Endothelial cell of umbilical vein (primary cell): ENCODE results near the gene JAZF1. TPM values are rescaled to one million over a fixed set of nuclear protein-coding genes. Genes with fewer than 3 reads are reported as not detected.

Experiments
- BruUV-seq: library from RNA; stranded (reverse); fragments of 400-500 nt; replicated peaks from 2 replicates; lab custom pipeline; 2021; lab: Mats Ljungman, UMichigan
- CTCF ChIA-PET: fragments of 300-600, 350-600 bp; sonication (Branson Sonifier 250); formaldehyde crosslinking; loops from one replicate; lab custom pipeline; 2021; ENCODE audit warnings: antibody characterized with exemption, inconsistent platforms; lab: Charles Lee
- POLR2A ChIA-PET: fragments of 300-600, 350-600 bp; sonication (Branson Sonifier 250); formaldehyde crosslinking; loops from one replicate; lab custom pipeline; 2021; ENCODE audit warnings: antibody characterized with exemption, inconsistent platforms; lab: Charles Lee
- DNase-seq: peaks from one replicate; pipeline ENCODE4 v3.0.0-alpha.2; 2011; ENCODE audit warnings: low read depth, low spot score
- FAIRE-seq: peaks from 2 replicates; lab custom pipeline; 2011; peaks lifted over from hg19 to GRCh38; lab: Jason Lieb, UNC
- H2AFZ ChIP-seq: 2 replicates; pipeline ENCODE4 v1.6.0; 2012; ENCODE audit warnings: low read depth, low read length, control low read depth, inconsistent platforms
- H3K27ac ChIP-seq: 2 replicates; pipeline ENCODE4 v1.5.1; 2011; ENCODE audit warnings: low read depth, mild to moderate bottlenecking, control low read depth, low read length, moderate library complexity; ENCODE audit not compliant: insufficient read depth
- H3K27me3 ChIP-seq, 2 experiments: 2 replicates each; pipeline versions ENCODE4 v1.6.0 to v1.6.1; 2011; ENCODE audit warnings: low read length in 2 of 2, mixed read lengths in 1 of 2; ENCODE audit not compliant: control insufficient read depth in 2 of 2, insufficient read depth in 2 of 2
- H3K36me3 ChIP-seq, 2 experiments: 2 replicates in 1 of 2; 3 replicates in 1 of 2; pipeline ENCODE4 v1.5.1; 2011; ENCODE audit warnings: low read length in 2 of 2, mild to moderate bottlenecking in 1 of 2, moderate library complexity in 1 of 2; ENCODE audit not compliant: control insufficient read depth in 2 of 2, insufficient read depth in 2 of 2; ENCODE audit errors: extremely low read depth in 1 of 2
- H3K4me1 ChIP-seq: 3 replicates; pipeline ENCODE4 v1.5.1; 2011; ENCODE audit warnings: mild to moderate bottlenecking, low read length; ENCODE audit not compliant: control insufficient read depth, insufficient read depth; ENCODE audit errors: extremely low read depth
- H3K4me2 ChIP-seq: 2 replicates; pipeline ENCODE4 v1.6.1; 2011; ENCODE audit warnings: low read length, control low read depth, mixed read lengths; ENCODE audit not compliant: insufficient read depth
- H3K4me3 ChIP-seq, 3 experiments: fragments of 200-600 bp in 1 of 3; sonication (generic), shearing (Covaris generic) in 1 of 3; replicated peaks in 1 of 3; 2 replicates each; pipeline ENCODE4 v1.5.1; 2011 to 2016; ENCODE audit warnings: control low read depth in 3 of 3, low read length in 3 of 3, mild to moderate bottlenecking in 2 of 3, inconsistent platforms in 1 of 3, low read depth in 1 of 3, moderate library complexity in 1 of 3; ENCODE audit not compliant: insufficient read depth in 1 of 3
- H3K79me2 ChIP-seq: 2 replicates; pipeline ENCODE4 v1.6.0; 2012; ENCODE audit warnings: low read length, inconsistent platforms; ENCODE audit not compliant: control insufficient read depth, insufficient read depth
- H3K9ac ChIP-seq: replicated peaks from 2 replicates; pipeline ENCODE3; 2011; ENCODE audit warnings: low read length, control low read depth; ENCODE audit not compliant: insufficient read depth; ENCODE audit errors: extremely low read depth
- H3K9me1 ChIP-seq: replicated peaks from 3 replicates; pipeline ENCODE4 v1.6.0; 2011; ENCODE audit warnings: mild to moderate bottlenecking, low read length; ENCODE audit not compliant: control insufficient read depth, insufficient read depth; ENCODE audit errors: extremely low read depth
- H3K9me3 ChIP-seq: replicated peaks from 2 replicates; pipeline ENCODE4 v1.5.1; 2012; ENCODE audit warnings: low read length, inconsistent platforms; ENCODE audit not compliant: control insufficient read depth, insufficient read depth
- H4K20me1 ChIP-seq: replicated peaks from 2 replicates; pipeline ENCODE3; 2011; ENCODE audit warnings: mild to moderate bottlenecking, low read length; ENCODE audit not compliant: control insufficient read depth, insufficient read depth; ENCODE audit errors: extremely low read depth
- EZH2 ChIP-seq: IDR thresholded peaks from 2 replicates; pipeline ENCODE4 v1.6.1; 2012; ENCODE audit warnings: borderline replicate concordance, low read depth, mild to moderate bottlenecking, moderate library complexity, low read length, inconsistent platforms; ENCODE audit not compliant: severe bottlenecking
- FOS ChIP-seq: IDR thresholded peaks from 2 replicates; pipeline ENCODE4 v1.6.1; 2011; ENCODE audit warnings: mild to moderate bottlenecking, low read length, moderate library complexity, borderline replicate concordance; ENCODE audit not compliant: insufficient read depth
- JUN ChIP-seq: IDR thresholded peaks from 2 replicates; pipeline ENCODE4 v1.6.1; 2011; ENCODE audit warnings: borderline replicate concordance, low read depth; ENCODE audit not compliant: insufficient read length, insufficient read depth
- MAX ChIP-seq: IDR thresholded peaks from 2 replicates; pipeline ENCODE4 v1.6.1; 2011; ENCODE audit not compliant: insufficient read depth, insufficient read length
- MYC ChIP-seq: IDR thresholded peaks from one replicate; pipeline ENCODE4 v1.6.1; 2011; ENCODE audit warnings: mild to moderate bottlenecking, low read depth, low read length
- POLR2A ChIP-seq: IDR thresholded peaks from 2 replicates; pipeline ENCODE4 v1.6.1; 2012; ENCODE audit warnings: low read depth, mild to moderate bottlenecking, control low read depth, low read length
- POLR2AphosphoS5 ChIP-seq: IDR thresholded peaks from 2 replicates; pipeline ENCODE4 v1.6.1; 2012; ENCODE audit warnings: low read depth, mild to moderate bottlenecking, control low read depth, low read length, moderate library complexity; ENCODE audit not compliant: insufficient read depth
- dilution Hi-C: fragments of 300-500 bp; cut with MboI; formaldehyde crosslinking; loops from one replicate; pipeline ENCODE4 v1.15.0; 2019; ENCODE audit warnings: low sequenced_read_pairs; ENCODE audit not compliant: extremely low pct_ligation_motif_present
- intact Hi-C: fragments of 100-400 bp; cut with micrococcal nuclease; formaldehyde crosslinking; loops from one replicate; pipeline ENCODE4 v1.10.0; 2022
- polyA plus RNA-seq, 4 experiments: library from polyadenylated mRNA; depleted of rRNA in 3 of 4; stranded (reverse) in 3 of 4; unstranded in 1 of 4; fragments of >200 nt; gene quantifications; 2 replicates each; pipeline versions ENCODE4 v1.2.1 to v1.2.3, GENCODE V29; 2011 to 2012; ENCODE audit warnings: missing spikeins in 1 of 4
- total RNA-seq: library from RNA; stranded (reverse); gene quantifications from 2 replicates; pipeline ENCODE4 v1.2.3, GENCODE V29; 2021

Gene JAZF1
- total and polyA plus RNA-seq, 2 donors (not counting 3 experiments of a cell fraction or from before 2014, with no cell fraction given): 2.5 to 16.9 TPM

- DNase-seq (no peak), FAIRE-seq (no peak)
- no peak overlapping the region for H3K4me2 ChIP-seq
- H3K27ac ChIP-seq: no peak overlapping the region
- H4K20me1 ChIP-seq: no peaks in the 10 kb centered on the region
- POLR2A ChIA-PET: no interaction called here
- no peak overlapping the region for H3K4me3 ChIP-seq
- H3K4me1 ChIP-seq: no peaks in the 10 kb centered on the region
- H3K36me3 ChIP-seq: no peaks in the 10 kb centered on the region
- no peak overlapping the region for H3K9ac ChIP-seq
- TF ChIP-seq JUN: no peak
- no peak for TF ChIP-seq POLR2AphosphoS5
- no peak for TF ChIP-seq EZH2
- CTCF ChIA-PET: interaction anchor here (0.6 kb wide), 1 partner anchor 426 kb away, joined by 3 read pairs; no protein-coding TSS in a partner anchor
- no peak overlapping the region for H2AFZ ChIP-seq
- H3K79me2 ChIP-seq: peaks cover 5% of the 10 kb centered on the region
- H3K9me1 ChIP-seq: no peaks in the 10 kb centered on the region
- BruUV-seq: no TSS peak
- dilution Hi-C loops (no loop called here), intact Hi-C loops (no loop called here)
- H3K27me3 ChIP-seq: no peaks in the 10 kb centered on the region
- H3K9me3 ChIP-seq: no peaks in the 10 kb centered on the region
Measured at GRCh38 chr7:28163949-28164348, 16.6 kb downstream of the JAZF1 start.

GRCh38 chr7:28161331-28161730, 19.3 kb downstream of the JAZF1 start:
- ChIA-PET POLR2A (no interaction called here), CTCF (no interaction called here)
- dilution Hi-C loops (no loop called here), intact Hi-C loops (no loop called here)
- no peaks in the 10 kb centered on the region for H3K36me3 ChIP-seq
- H2AFZ ChIP-seq: no peak overlapping the region
- H3K27me3 ChIP-seq: no peaks in the 10 kb centered on the region
- DNase-seq (no peak), FAIRE-seq (no peak)
- no peaks in the 10 kb centered on the region for H3K9me1 ChIP-seq
- no peaks in the 10 kb centered on the region for H3K9me3 ChIP-seq
- H3K27ac ChIP-seq: no peak overlapping the region
- no peaks in the 10 kb centered on the region for H4K20me1 ChIP-seq
- BruUV-seq: no TSS peak
- no peaks in the 10 kb centered on the region for H3K4me1 ChIP-seq
- H3K4me2 ChIP-seq: no peak overlapping the region
- H3K4me3 ChIP-seq: no peak overlapping the region
- TF ChIP-seq POLR2A: no peak
- no peak for TF ChIP-seq EZH2
- TF ChIP-seq JUN: no peak
- no peak for TF ChIP-seq MYC
- TF ChIP-seq MAX: no peak
- TF ChIP-seq FOS: no peak
- peaks cover 3% of the 10 kb centered on the region for H3K79me2 ChIP-seq
- no peak overlapping the region for H3K9ac ChIP-seq
